GM12874 (cell line): ENCODE measurements around the gene METTL22.

Experiments used
- CTCF ChIP-seq: IDR thresholded peaks from 2 replicates; pipeline ENCODE4 v1.5.1; 2011; ENCODE audit warnings: low read depth, mild to moderate bottlenecking, control low read depth, low read length, moderate library complexity; ENCODE audit not compliant: insufficient read depth

The METTL22 gene

GRCh38 chr16:8661703-8662102 lies 40.2 kb downstream of the METTL22 start:
- TF ChIP-seq CTCF = no peak

GRCh38 chr16:8663192-8664089 lies 41.9 kb downstream of the METTL22 start:
- no peak for TF ChIP-seq CTCF

- no peak for TF ChIP-seq CTCF
Observed at GRCh38 chr16:8665529-8665928, 44.0 kb downstream of the METTL22 start.

- TF ChIP-seq CTCF = no peak
Observed at GRCh38 chr16:8667492-8667891, 46.0 kb downstream of the METTL22 start.

- TF ChIP-seq CTCF = no peak
Observed at GRCh38 chr16:8668113-8668512, 46.6 kb downstream of the METTL22 start.

GRCh38 chr16:8669481-8669880 lies 48.0 kb downstream of the METTL22 start:
- TF ChIP-seq CTCF = no peak

- TF ChIP-seq CTCF = no peak
Observed at GRCh38 chr16:8670014-8670560, 48.6 kb downstream of the METTL22 start.
